SK-N-SH (cell line): Measurements from ENCODE around the gene LPA. TPM values are rescaled to one million over a fixed set of nuclear protein-coding genes. Genes with fewer than 3 reads are reported as not detected.
"Not testable (repeated sequence)": the region's sequence is repeated elsewhere in the genome, so short reads cannot be mapped to it uniquely, and the experiment has no call there.

Experiments
- CTCF ChIA-PET: fragments of 300-600, 350-600 bp; formaldehyde crosslinking; extraction: SDS; loops from one replicate; lab custom pipeline; 2021; lab: Yijun Ruan, JAX
- POLR2A ChIA-PET: fragments of 350-600 bp; sonication (Branson Sonifier 250); formaldehyde crosslinking; extraction: SDS; loops from one replicate; lab custom pipeline; 2020; ENCODE audit warnings: antibody characterized with exemption, inconsistent platforms; lab: Yijun Ruan, JAX
- DNase-seq: peaks from one replicate; pipeline ENCODE4 v3.0.0; 2012
- H2AFZ ChIP-seq: fragments of 200-600 bp; sonication (generic); 2 replicates; pipeline ENCODE4 v1.8.1; 2016; ENCODE audit warnings: antibody characterized with exemption, mild to moderate bottlenecking, low read depth
- H3F3A ChIP-seq: fragments of 200-600 bp; sonication (generic); replicated peaks from 2 replicates; pipeline ENCODE3; 2016; ENCODE audit warnings: antibody characterized with exemption, mild to moderate bottlenecking; ENCODE audit not compliant: insufficient read depth
- H3K27ac ChIP-seq, 2 experiments: fragments of 200-500 bp in 1 of 2; fragments of 200-600 bp in 1 of 2; sonication (Bioruptor generic) in 1 of 2; sonication (generic), shearing (Covaris generic) in 1 of 2; 2 replicates each; pipeline versions ENCODE4 v1.5.1 to v1.6.1; 2014 to 2016; ENCODE audit warnings: low read depth in 2 of 2, inconsistent platforms in 1 of 2, low read length in 1 of 2, mild to moderate bottlenecking in 1 of 2, mixed read lengths in 1 of 2
- H3K27me3 ChIP-seq: fragments of 200-600 bp; sonication (generic), shearing (Covaris generic); 2 replicates; pipeline ENCODE4 v1.6.1; 2016; ENCODE audit warnings: mixed run types; ENCODE audit not compliant: insufficient read depth
- H3K36me3 ChIP-seq, 2 experiments: fragments of 200-500 bp in 1 of 2; fragments of 200-600 bp in 1 of 2; sonication (Bioruptor generic) in 1 of 2; sonication (generic) in 1 of 2; replicated peaks in 1 of 2; 2 replicates each; pipeline versions ENCODE3 to v1.5.1; 2014 to 2016; ENCODE audit warnings: low read length in 1 of 2, mild to moderate bottlenecking in 1 of 2; ENCODE audit not compliant: insufficient read depth in 2 of 2, control insufficient read depth in 1 of 2
- H3K4me1 ChIP-seq, 2 experiments: fragments of 200-500 bp in 1 of 2; fragments of 200-600 bp in 1 of 2; sonication (Bioruptor generic) in 1 of 2; sonication (generic), shearing (Covaris generic) in 1 of 2; 2 replicates each; pipeline versions ENCODE4 v1.5.1 to v1.6.1; 2014 to 2016; ENCODE audit warnings: low read depth in 1 of 2, low read length in 1 of 2, mixed run types in 1 of 2; ENCODE audit not compliant: insufficient read depth in 2 of 2, control insufficient read depth in 1 of 2
- H3K4me2 ChIP-seq: fragments of 200-600 bp; sonication (generic), shearing (Covaris generic); 2 replicates; pipeline ENCODE4 v1.6.1; 2017; ENCODE audit warnings: mixed run types
- H3K4me3 ChIP-seq, 2 experiments: fragments of 200-500 bp in 1 of 2; fragments of 200-600 bp in 1 of 2; sonication (Bioruptor generic) in 1 of 2; sonication (generic), shearing (Covaris generic) in 1 of 2; 2 replicates each; pipeline versions ENCODE4 v1.5.1 to v1.8.1; 2014 to 2016; ENCODE audit warnings: low read depth in 2 of 2, inconsistent platforms in 1 of 2, low read length in 1 of 2, mild to moderate bottlenecking in 1 of 2, mixed read lengths in 1 of 2, moderate library complexity in 1 of 2
- H3K79me2 ChIP-seq: fragments of 200-600 bp; sonication (generic); 2 replicates; pipeline ENCODE4 v1.8.1; 2017; ENCODE audit warnings: mild to moderate bottlenecking; ENCODE audit not compliant: insufficient read depth
- H3K9ac ChIP-seq: fragments of 200-600 bp; sonication (generic); 2 replicates; pipeline ENCODE4 v1.6.1; 2017; ENCODE audit warnings: mixed run types
- H3K9me2 ChIP-seq: fragments of 200-600 bp; sonication (generic); 2 replicates; pipeline ENCODE4 v1.6.1; 2017; ENCODE audit warnings: mixed run types
- H3K9me3 ChIP-seq: fragments of 200-600 bp; sonication (generic); 2 replicates; pipeline ENCODE4 v1.6.1; 2017; ENCODE audit warnings: mixed run types, mild to moderate bottlenecking, moderate library complexity
- H4K20me1 ChIP-seq: fragments of 200-600 bp; sonication (generic); 2 replicates; pipeline ENCODE4 v1.6.1; 2017; ENCODE audit warnings: mild to moderate bottlenecking, mixed run types; ENCODE audit not compliant: insufficient read depth
- EZH2phosphoT487 ChIP-seq: fragments of 200-600 bp; sonication (generic); IDR thresholded peaks from 2 replicates; pipeline ENCODE4 v1.6.1; 2017; ENCODE audit warnings: low read depth, mixed run types, mild to moderate bottlenecking, antibody characterized with exemption, moderate library complexity, borderline replicate concordance
- GABPA ChIP-seq: IDR thresholded peaks from 2 replicates; pipeline ENCODE4 v1.4.0; 2012; ENCODE audit warnings: low read depth, mild to moderate bottlenecking
- GATA2 ChIP-seq: sonication (generic); formaldehyde crosslinking; IDR thresholded peaks from 2 replicates; pipeline ENCODE4 v1.5.0; 2020; ENCODE audit warnings: mild to moderate bottlenecking, missing genetic modification reagents
- MAX ChIP-seq: IDR thresholded peaks from 2 replicates; pipeline ENCODE4 v1.4.0; 2012; ENCODE audit warnings: low read depth
- MEF2A ChIP-seq: IDR thresholded peaks from 2 replicates; pipeline ENCODE4 v1.4.0; 2012; ENCODE audit warnings: low read depth, borderline replicate concordance
- POLR2AphosphoS5 ChIP-seq: IDR thresholded peaks from 2 replicates; pipeline ENCODE4 v1.6.1; 2012; ENCODE audit warnings: low read depth, low read length
- RAD21 ChIP-seq: IDR thresholded peaks from 2 replicates; pipeline ENCODE4 v1.6.1; 2012; ENCODE audit warnings: mild to moderate bottlenecking, low read length
- TAF1 ChIP-seq: IDR thresholded peaks from 2 replicates; pipeline ENCODE4 v1.6.1; 2012; ENCODE audit warnings: low read depth, mild to moderate bottlenecking, low read length, moderate library complexity, borderline replicate concordance
- WGBS: methylation state at CpG from one replicate; pipeline ENCODE4 v1.1.6; 2017; ENCODE audit warnings: low lambda C conversion rate; 5-methylcytosine and 5-hydroxymethylcytosine counted together
- polyA plus RNA-seq, 3 experiments: library from polyadenylated mRNA; depleted of rRNA; stranded (reverse); fragments of >200 nt; gene quantifications; 2 replicates each; pipeline ENCODE4 v1.2.3, GENCODE V29; 2012
- TF ChIP-seq, protein P1 (sequence below): fragments of 200-600 bp; sonication (generic); IDR thresholded peaks from 2 replicates; pipeline ENCODE4 v1.6.1; 2017; ENCODE audit warnings: antibody characterized with exemption, mild to moderate bottlenecking, moderate library complexity

Gene LPA
- polyA plus RNA-seq, 1 of the 3 experiments (the other 2 are of a cell fraction), result not detected

DNA sequence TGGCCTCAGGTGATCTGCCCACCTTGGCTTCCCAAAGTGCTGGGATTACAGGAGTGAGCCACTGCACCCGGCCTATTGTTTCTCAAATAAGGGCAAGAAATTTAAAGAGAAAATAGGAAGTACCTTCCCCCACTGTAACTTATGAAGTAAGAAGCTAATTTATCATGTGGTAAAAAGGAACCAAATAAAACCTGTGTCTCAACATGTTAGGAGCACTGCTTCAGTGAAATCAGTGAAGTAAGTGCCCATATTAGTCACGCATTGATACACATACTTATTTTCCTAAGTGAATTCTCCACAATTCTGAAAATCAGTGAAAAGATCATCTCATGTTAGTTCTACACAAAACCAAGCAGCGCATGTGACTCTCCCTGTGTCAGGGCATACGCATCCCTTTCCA, 14.2 kb upstream of the LPA start (continued):
- TF ChIP-seq MAX, result no peak
- TF ChIP-seq GABPA, result no peak
- no peak for TF ChIP-seq EZH2phosphoT487
- TF ChIP-seq RAD21, result no peak
- TF ChIP-seq POLR2AphosphoS5, result no peak
- no peak for TF ChIP-seq MEF2A
- TF ChIP-seq TAF1, result no peak
- TF ChIP-seq, protein P1, sequence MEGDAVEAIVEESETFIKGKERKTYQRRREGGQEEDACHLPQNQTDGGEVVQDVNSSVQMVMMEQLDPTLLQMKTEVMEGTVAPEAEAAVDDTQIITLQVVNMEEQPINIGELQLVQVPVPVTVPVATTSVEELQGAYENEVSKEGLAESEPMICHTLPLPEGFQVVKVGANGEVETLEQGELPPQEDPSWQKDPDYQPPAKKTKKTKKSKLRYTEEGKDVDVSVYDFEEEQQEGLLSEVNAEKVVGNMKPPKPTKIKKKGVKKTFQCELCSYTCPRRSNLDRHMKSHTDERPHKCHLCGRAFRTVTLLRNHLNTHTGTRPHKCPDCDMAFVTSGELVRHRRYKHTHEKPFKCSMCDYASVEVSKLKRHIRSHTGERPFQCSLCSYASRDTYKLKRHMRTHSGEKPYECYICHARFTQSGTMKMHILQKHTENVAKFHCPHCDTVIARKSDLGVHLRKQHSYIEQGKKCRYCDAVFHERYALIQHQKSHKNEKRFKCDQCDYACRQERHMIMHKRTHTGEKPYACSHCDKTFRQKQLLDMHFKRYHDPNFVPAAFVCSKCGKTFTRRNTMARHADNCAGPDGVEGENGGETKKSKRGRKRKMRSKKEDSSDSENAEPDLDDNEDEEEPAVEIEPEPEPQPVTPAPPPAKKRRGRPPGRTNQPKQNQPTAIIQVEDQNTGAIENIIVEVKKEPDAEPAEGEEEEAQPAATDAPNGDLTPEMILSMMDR, result no peak

- H3K27ac ChIP-seq, H3K9me2 ChIP-seq, H4K20me1 ChIP-seq, H3K4me2 ChIP-seq, H2AFZ ChIP-seq, H3K4me1 ChIP-seq, H3K9me3 ChIP-seq, H3F3A ChIP-seq, H3K9ac ChIP-seq, CTCF ChIA-PET, POLR2A ChIA-PET, H3K4me3 ChIP-seq, DNase-seq, H3K79me2 ChIP-seq, H3K27me3 ChIP-seq, H3K36me3 ChIP-seq: not testable (repeated sequence)
- 8% methylated on average over 4 of the region's 5 CpGs for WGBS
These were observed 12.3 kb upstream of the LPA start for GRCh38 chr6:160676418-160676817.

DNA sequence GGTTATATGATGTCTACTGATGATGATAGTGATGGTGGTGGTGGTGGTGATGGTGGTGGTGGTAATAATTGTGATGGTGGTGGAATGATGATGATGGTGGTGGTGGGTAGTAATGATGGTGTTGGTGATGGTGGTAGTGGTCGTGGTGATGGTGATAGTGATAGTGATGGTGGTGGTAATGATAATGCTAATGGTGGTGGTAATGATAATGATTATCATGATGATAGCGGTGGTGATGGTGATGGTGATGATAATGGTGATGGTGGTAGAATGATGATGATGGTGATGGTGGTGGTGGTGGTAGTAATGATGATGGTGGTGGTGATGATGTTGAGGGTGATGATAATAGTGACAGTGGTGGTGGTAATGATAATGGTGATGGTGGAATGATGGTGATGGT, 4.5 kb upstream of the LPA start:
- no peak overlapping the region for H3K27ac ChIP-seq
- H4K20me1 ChIP-seq, result no peaks in the 10 kb centered on the region
- H3K4me1 ChIP-seq, result no peaks in the 10 kb centered on the region
- ChIA-PET CTCF (no interaction called here), POLR2A (no interaction called here)
- H3F3A ChIP-seq, result no peaks in the 10 kb centered on the region
- H3K36me3 ChIP-seq, result no peaks in the 10 kb centered on the region
- H3K4me3 ChIP-seq, result no peak overlapping the region
- DNase-seq, result no peak
- TF ChIP-seq GATA2 (no peak), RAD21 (no peak)
- TF ChIP-seq, protein P1, result no peak
- H3K9ac ChIP-seq, result no peak overlapping the region
- H3K4me2 ChIP-seq, result no peak overlapping the region
- WGBS, result 2% methylated on average over 2 of the region's 2 CpGs
- no peaks in the 10 kb centered on the region for H3K79me2 ChIP-seq
- H3K9me3 ChIP-seq, result no peaks in the 10 kb centered on the region
- H3K27me3 ChIP-seq, result no peaks in the 10 kb centered on the region
- H2AFZ ChIP-seq, result no peak overlapping the region
- H3K9me2 ChIP-seq, result no peaks in the 10 kb centered on the region
